Hepatocyte (in vitro differentiated cells): Measurements from ENCODE around the gene SCN4B.

Experiments
- EZH2phosphoT487 ChIP-seq: fragments of 200-600 bp; sonication (generic); IDR thresholded peaks from one replicate; pipeline ENCODE4 v1.6.1; 2018; ENCODE audit warnings: antibody characterized with exemption, mild to moderate bottlenecking, low read depth, moderate library complexity; ENCODE audit not compliant: unreplicated experiment, severe bottlenecking
- TF ChIP-seq, protein P1 (sequence below): fragments of 200-600 bp; sonication (generic); IDR thresholded peaks from 2 replicates; pipeline ENCODE4 v1.5.1; 2016; ENCODE audit warnings: antibody characterized with exemption, mild to moderate bottlenecking; ENCODE audit not compliant: poor library complexity

GRCh38 chr11:118151431-118151830, 1.2 kb downstream of the SCN4B start:
- TF ChIP-seq, protein P1, sequence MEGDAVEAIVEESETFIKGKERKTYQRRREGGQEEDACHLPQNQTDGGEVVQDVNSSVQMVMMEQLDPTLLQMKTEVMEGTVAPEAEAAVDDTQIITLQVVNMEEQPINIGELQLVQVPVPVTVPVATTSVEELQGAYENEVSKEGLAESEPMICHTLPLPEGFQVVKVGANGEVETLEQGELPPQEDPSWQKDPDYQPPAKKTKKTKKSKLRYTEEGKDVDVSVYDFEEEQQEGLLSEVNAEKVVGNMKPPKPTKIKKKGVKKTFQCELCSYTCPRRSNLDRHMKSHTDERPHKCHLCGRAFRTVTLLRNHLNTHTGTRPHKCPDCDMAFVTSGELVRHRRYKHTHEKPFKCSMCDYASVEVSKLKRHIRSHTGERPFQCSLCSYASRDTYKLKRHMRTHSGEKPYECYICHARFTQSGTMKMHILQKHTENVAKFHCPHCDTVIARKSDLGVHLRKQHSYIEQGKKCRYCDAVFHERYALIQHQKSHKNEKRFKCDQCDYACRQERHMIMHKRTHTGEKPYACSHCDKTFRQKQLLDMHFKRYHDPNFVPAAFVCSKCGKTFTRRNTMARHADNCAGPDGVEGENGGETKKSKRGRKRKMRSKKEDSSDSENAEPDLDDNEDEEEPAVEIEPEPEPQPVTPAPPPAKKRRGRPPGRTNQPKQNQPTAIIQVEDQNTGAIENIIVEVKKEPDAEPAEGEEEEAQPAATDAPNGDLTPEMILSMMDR = no peak
- TF ChIP-seq EZH2phosphoT487 = no peak
